ENCODE measurements around the gene LARP6.
"Not testable (repeated sequence)": the region's sequence is repeated elsewhere in the genome, so short reads cannot be mapped to it uniquely, and the experiment has no call there.

The LARP6 gene

GRCh38 chr15:70859998-70860397, 6.0 kb upstream of the LARP6 start:
- Histone ChIP-seq H3K4me3 (no peak overlapping the region), H3K27ac (no peak overlapping the region)

GRCh38 chr15:70859322-70859908, 5.5 kb upstream of the LARP6 start:
- Histone ChIP-seq H3K4me3 (no peak overlapping the region), H3K27ac (no peak overlapping the region)

- not testable (repeated sequence) for H3K4me3 ChIP-seq, H3K27ac ChIP-seq
Measured at GRCh38 chr15:70858614-70859321, 4.8 kb upstream of the LARP6 start.

GRCh38 chr15:70857562-70858285, 3.8 kb upstream of the LARP6 start:
- H3K4me3 ChIP-seq: no peak overlapping the region
- H3K27ac ChIP-seq: peak overlapping the region in 3 of 21 experiments; percentile 5 to 41 (median 39)

GRCh38 chr15:70856884-70857561, 3.1 kb upstream of the LARP6 start:
- H3K27ac ChIP-seq: peak overlapping the region in 7 of 21 experiments; percentile 5 to 47 (median 33)
- H3K4me3 ChIP-seq: no peak overlapping the region

GRCh38 chr15:70856177-70856883, 2.4 kb upstream of the LARP6 start:
- H3K4me3 ChIP-seq: no peak overlapping the region
- H3K27ac ChIP-seq: peak overlapping the region in 7 of 21 experiments; percentile 5 to 65 (median 33)

GRCh38 chr15:70855764-70856163, 1.8 kb upstream of the LARP6 start:
- peak overlapping the region in 5 of 21 experiments; percentile 20 to 65 (median 33) for H3K27ac ChIP-seq
- no peak overlapping the region for H3K4me3 ChIP-seq

GRCh38 chr15:70854666-70854976, 664 bp upstream of the LARP6 start:
- peak overlapping the region in 6 of 7 experiments; percentile 36 to 69 (median 62) for H3K4me3 ChIP-seq
- peak overlapping the region in 16 of 21 experiments; percentile 51 to 94 (median 84) for H3K27ac ChIP-seq

- peak overlapping the region; percentile 36 to 69 (median 60) for H3K4me3 ChIP-seq
- peak overlapping the region in 20 of 21 experiments; percentile 28 to 94 (median 82) for H3K27ac ChIP-seq
Measured at GRCh38 chr15:70853318-70853972, 512 bp downstream of the LARP6 start.

- H3K27ac ChIP-seq: peak overlapping the region in 14 of 21 experiments; percentile 1 to 94 (median 84)
Measured at GRCh38 chr15:70852501-70853317, 1.2 kb downstream of the LARP6 start.

GRCh38 chr15:70851889-70852288, 2.1 kb downstream of the LARP6 start:
- H3K4me3 ChIP-seq: no peak overlapping the region
- H3K27ac ChIP-seq: peak overlapping the region in 7 of 21 experiments; percentile 0 to 92 (median 43)

More at GRCh38 chr15:70852501-70853317, 1.2 kb downstream of the LARP6 start:
- H3K4me3 ChIP-seq: peak overlapping the region; percentile 36 to 69 (median 60)

GRCh38 chr15:70845602-70846360, 8.2 kb downstream of the LARP6 start:
- H3K4me3 ChIP-seq: no peak overlapping the region
- no peak overlapping the region for H3K27ac ChIP-seq

GRCh38 chr15:70837476-70837875, 16.5 kb downstream of the LARP6 start:
- Histone ChIP-seq H3K4me3 (no peak overlapping the region), H3K27ac (no peak overlapping the region)

- no peak overlapping the region for H3K4me3 ChIP-seq
- peak overlapping the region in 3 of 21 experiments; percentile 35 to 47 (median 47) for H3K27ac ChIP-seq
Measured at GRCh38 chr15:70835841-70836240, 18.1 kb downstream of the LARP6 start.

- Histone ChIP-seq H3K4me3 (no peak overlapping the region), H3K27ac (peak overlapping the region in 3 of 21 experiments; percentile 35 to 47 (median 47))
Measured at GRCh38 chr15:70835415-70835814, 18.5 kb downstream of the LARP6 start.

GRCh38 chr15:70834999-70835398, 19.0 kb downstream of the LARP6 start:
- peak overlapping the region in 1 of 21 experiments; percentile 47 for H3K27ac ChIP-seq
- no peak overlapping the region for H3K4me3 ChIP-seq

Data from skin epidermis (tissue), 12 donors.